Bone marrow (tissue), 2 donors: ENCODE measurements around the gene GPR146.

Experiments used
- DNase-seq, 2 donors: peaks; one replicate each; lab custom pipeline; 2025; lab: John Stamatoyannopoulos, UW

The GPR146 gene

DNA sequence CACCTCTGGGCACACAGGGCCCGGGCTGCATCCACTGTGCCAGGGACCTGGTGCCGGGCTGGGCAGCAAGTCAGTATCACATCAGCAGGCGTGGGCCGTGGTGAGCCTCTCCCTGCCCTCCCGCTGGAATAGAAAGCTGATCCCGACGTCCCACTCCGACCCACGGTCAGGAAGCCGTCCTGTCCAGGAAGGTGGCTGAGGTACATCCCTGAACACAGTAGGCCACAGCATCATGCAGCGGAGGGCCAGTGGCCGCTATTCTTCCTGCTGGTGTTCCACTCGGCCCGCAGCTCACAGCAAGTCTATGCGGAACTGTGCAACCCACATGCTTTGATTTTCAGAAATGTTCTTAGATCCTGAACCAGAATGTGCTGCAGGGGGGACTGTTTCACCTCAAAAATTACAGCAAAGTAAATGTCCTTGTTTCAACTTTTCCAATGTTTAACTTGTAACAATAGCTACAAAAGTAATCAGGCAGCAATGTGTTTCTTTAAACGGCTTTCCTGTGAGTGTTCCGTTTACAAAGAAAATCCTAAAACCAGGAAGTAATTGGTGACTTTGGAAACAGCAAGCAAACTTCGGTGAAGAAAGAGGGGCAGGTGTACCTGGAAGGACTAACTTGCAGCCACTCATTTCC, 676 bp upstream of the GPR146 start:
- no peak for DNase-seq

DNA sequence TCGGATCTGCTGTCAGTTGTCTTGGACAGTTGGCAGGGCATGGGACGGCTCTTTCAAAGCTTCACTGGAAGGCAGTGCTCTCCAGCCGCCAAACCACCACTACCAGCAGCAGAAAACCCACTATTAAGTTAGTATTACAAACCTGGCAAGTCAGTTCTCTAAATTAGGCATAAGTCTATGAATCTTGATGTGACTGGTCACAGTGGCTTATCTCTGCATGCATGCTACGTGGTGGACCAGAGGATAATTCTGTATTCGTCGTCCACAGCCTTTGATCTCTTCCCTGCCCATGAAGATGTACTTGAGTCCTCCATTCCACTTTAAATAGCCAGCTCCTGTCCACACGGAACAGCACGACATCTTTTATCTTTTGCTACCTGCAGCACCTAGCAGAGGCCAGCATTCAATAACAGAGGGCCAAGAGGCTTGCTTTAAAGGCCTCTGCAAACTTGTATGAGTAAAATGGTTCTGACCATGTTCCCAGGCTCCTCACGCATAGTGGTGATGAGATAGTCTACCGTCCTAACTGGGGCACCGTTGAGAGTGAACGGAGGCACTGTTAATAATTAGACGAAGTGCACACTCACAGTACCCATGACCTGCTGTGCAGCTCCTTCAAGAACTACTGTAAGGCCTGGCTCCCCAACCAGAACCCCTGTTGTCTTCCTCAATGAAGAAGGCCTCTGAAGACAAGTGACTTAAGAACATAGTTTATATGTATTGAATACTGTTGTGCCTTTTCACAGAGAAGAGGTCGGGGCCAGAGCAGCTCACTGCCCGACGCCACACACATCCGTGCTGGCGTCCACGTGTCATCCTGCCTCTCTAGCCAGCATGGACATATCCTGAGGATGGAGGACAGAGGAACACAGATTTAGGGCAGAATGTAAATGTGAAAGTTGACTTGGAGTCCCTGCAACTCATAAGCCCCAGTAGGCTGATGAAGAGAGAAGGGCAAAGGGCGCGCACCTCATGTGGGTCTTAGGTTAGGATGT, 1.0 kb downstream of the GPR146 start:
- no peak for DNase-seq

DNA sequence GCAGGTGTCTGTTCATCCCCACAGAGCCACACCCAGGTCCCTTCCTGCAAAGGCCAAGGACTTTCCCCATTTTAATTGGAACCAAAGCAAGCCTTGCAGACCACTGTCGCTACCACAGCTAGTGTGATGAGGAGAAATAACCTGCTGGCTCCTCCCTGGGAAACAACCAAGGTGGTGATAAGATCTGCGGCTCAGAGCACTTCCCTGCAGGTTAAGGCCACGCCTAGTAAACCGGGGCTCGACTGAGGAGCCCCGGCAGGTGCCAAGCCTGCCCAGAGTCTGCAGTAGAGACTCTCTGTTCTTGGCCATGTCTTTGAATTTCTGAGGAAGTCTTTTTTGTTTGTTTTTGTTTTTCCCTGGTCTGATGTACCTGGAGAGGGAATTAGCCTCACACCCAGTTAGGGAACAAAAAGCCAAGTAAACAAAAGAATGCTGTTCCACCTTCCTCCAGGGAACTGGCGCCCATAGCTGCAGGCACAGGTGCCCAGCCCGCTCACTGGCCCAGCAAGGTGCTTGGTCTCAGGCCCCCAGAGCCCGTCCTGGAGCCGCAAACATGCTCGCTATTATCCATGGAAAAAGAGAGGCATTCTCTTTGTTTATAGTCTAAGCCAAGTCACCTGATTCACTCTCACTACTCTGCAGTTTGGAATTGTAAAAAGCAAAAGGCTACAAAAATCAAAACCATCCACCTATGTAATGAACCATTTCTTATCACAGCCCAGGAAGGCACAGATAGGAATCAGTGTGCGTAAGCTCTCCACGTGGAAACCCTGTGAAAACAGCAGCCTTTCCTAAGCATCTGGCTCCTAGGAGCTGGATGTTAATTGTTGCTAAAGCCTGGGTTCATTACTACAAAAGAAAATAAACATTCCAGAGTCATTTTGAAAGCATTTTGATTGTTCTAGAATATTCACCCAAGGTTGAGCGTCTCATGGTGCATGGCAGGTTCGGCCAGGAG, 2.7 kb downstream of the GPR146 start:
- DNase-seq: no peak

DNA sequence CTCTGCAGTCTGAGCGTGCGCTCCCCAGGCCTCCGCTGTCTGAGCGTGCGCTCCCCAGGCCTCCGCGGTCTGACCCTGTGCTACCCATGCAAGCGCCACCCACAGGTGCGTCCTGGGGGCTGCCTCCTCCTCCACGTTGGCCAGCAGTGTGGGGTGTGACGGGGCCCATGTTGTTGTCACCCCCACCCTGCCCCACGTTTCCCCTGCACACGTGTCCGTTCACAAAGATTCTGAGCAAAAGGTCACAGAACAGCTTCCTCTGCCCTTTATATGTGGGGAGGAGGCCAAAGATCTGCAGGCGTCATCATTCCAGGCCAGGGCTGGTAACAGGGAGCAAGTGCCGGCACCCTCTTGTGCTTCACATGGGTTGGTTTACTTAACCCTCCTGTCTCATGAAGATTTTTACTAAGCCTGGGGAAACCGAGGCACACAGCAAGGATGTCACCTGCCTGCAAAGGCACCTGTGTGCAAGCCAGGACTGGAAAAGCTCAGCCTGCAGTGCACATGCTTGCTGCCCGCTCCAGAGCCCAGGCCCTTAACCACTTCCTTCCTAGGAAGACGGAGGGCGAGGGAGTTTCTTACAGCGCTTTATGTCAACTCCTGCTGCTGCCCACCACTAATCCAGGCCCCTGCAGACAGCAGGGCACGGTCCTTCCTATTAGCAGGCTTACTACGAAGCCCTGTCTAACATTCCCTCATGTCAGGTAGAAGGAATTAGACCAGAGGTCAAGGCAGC, 4.8 kb downstream of the GPR146 start:
- no peak for DNase-seq

DNA sequence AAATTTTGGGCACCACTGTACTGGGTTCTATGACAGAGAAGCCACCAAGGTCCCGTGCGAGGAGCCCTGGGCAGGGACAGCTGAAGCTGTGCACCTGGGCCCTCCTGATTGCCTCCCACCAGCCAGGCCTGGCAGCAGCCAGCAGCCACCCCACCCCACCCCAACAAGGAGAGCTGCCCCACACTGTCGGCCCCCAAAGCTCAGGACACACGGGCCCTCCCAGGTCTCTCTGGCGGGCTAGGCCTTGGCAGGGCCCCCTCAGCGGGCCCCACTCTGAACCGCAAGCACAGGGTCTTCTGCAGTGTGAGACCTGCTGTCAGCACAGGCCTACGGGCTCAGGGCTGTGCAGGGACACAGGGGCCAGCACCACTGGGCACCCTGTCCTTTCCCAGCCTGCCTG, 5.5 kb downstream of the GPR146 start:
- no peak for DNase-seq

DNA sequence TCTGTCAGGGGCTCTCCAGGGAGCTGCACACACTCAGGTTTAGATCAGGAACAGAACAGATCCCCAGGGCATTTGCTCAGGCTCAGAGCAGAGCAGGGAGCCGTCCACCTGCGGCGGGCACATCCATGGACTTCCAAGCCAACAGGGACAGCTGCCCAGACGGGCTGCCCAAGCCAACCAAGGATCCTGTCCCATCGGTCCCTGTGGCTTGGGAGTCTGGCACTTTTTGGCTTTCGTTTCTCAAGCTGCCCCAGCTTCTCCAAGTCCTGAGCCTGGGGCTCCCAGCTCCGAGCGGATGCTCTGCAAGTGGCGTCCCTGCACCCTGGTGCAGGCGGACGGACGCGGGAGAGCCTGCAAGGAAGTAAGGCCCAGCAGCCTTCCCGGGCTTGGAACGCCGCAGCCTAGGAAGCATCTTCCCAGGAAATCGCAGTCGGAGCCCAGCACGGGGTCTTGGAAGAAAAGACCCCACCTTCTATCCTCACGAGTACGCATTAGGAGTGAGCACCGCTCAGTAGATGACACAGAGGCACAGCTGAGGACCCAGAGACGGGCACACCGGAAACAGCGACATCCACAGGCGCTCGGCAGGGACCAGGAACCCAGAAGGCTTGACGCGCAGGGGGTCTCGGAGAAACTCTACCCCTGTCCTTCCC, 6.0 kb downstream of the GPR146 start:
- no peak for DNase-seq

DNA sequence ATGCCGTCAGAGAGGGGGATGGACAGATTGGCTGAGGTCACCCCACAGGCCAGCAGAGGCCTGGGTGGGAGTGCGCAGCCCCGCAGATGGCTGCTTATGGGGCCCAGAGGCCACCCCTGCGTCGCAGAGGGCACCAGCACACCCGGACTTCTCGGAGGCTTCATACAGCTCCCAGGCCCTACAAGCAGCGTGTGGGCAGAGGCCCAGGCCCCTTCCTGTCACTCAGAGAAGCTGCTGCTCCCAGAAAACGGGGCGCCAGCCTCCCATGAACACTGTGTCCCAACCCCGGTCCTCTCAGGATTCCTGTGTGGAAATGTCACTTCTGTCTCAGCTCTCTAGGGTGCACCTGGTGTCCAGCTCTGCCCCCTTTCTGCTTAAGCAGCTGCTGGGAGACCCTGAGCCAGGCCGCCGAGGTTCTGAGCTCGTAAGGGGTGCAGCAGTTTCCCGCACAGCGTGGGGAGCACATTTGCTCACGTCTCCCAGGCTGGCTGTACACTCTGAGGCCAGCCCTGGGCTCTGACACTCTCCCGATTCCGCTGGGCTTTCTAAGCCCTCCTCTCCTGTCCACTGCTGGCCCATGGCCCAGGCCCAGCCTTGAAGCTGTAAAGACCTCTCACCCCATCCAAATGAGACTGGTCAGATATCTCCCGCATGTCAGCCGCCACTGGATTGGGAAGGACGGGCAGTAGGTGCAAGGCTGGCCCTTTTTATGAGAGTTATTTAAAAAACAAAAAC, 6.8 kb downstream of the GPR146 start:
- DNase-seq: no peak

DNA sequence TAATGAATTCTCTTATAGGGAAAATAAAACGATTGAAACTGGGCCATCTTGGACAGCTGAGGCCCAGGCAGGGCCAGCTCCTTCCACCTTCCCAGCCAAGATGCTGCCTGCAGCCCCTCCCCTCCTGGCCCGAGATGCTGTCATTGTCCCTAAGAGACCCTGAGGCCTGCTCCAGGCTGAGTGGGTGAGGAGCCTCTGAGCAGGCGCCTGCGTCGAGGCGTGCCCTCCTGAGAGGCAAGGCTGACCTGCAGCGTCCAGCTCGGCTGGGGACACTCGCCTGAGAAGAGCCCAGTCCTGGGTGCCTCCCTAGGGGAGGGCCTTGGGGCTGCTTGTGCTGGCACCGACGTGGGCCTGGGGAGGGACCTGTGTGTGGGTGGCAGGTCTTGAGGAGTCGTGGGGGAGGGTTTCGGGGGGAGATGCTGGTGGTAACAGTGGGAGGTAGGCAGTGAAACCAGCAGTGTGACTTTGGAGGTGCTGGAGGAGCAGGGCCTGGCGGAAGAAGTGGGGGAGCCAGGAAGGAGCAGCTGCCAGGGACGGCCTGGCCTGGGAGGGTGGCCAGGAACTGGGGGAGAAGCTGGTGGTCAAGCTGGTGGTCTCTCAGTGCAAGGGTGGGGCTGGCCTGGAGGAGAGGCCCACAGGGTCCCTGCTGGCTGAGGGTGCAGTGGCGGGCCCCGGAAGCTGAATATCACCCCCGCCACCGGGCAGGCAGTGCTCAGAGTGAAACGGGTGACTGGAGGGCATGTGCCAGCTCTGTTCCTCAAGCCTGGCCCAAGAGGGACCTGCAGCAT, 7.9 kb downstream of the GPR146 start:
- no peak for DNase-seq

DNA sequence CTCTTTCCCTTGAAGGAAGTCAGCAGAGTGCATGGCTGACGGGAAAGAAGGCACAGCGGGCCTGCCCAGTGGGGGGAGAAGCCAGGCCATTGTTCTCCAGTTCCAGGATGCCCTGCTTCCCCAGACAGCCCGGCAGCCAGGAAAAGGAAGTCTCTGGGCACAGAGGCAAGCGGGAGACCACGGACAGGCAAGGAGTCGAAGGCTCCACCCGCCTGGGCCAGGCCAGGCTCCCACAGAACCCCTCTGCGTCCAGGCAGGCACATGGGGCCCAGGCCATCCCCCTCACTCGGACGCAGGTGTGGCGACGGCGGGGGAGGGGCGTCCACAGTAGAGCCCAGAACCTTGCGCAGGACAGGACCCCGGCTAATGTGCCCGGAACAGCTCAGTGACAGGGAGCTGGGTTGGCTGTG, 8.7 kb downstream of the GPR146 start:
- no peak for DNase-seq

DNA sequence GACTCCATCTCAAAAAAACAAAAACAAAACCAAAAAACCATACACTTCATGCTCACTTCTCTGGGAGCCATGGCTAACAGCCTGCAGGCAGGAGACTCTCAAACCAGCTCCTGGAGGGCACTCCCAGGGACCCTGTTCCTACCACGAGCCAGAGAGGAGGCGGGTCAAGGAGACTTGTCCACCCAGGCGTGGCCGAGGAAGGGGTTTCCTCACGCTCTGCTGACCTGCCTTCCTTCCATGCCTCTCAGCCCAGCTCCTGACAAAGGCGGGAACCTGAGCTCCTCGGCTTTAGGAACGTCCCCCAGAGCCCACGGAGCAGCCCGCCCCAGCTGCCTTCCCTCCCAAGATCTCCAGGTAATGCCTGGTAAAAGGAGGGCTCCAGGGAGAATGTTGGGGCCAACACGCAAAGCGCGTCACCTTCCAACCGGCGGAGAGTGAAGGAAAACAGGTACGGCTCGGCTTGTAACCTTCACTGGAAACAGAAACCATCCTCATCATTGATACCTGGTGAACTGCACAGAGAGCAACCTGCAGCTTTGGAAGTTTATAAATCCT, 9.5 kb downstream of the GPR146 start:
- DNase-seq: no peak

DNA sequence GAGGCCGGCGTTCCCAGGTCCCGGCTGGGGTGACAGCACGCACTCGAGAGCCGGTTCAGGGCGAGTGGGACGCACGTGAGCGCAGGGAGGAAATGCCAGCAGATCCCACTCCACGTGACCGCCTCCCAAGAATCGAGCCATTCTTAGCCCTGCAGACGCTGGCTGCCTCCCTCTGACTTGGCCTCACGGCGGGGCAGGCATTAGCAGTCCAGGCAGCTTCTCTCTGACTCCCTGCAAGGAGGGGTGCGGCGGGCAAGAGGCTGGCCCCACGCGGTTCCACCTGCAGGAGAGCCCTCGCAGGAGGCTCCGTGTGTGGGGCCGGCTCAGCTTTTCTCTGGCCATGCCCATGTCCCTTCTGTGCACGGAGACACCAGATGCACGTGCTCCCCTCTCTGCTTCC, 10.1 kb downstream of the GPR146 start:
- DNase-seq: no peak

DNA sequence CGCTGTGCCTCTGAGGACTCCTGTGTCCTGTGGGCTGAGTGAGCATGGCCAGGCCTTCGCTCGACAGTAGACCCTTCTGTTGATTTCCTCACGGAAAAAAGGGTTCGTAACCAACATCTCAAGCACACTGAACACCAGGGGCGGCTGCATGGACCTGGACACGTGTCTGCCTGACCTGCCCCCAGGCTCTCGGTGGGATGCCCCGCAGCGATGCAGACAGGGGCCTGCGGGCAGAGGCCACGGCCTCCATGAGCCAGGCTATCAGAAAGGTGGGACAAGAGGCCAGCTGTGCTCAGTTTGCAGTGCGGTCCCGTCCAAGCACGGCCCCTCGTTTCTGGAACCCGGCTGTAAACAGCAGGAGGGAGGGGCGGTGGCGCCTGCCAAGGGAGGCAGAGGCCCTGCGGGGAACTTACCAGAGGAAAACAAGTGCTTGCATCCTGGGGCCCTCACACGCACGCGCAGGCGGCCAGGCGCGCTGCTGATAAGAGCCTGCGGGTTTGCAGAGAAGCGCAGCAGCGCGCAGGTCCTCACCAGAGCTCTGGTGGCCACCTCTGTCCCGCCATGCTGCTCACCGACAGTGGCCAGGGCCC, 10.6 kb downstream of the GPR146 start:
- DNase-seq: peak in 1 of 2 donors; percentile 51

DNA sequence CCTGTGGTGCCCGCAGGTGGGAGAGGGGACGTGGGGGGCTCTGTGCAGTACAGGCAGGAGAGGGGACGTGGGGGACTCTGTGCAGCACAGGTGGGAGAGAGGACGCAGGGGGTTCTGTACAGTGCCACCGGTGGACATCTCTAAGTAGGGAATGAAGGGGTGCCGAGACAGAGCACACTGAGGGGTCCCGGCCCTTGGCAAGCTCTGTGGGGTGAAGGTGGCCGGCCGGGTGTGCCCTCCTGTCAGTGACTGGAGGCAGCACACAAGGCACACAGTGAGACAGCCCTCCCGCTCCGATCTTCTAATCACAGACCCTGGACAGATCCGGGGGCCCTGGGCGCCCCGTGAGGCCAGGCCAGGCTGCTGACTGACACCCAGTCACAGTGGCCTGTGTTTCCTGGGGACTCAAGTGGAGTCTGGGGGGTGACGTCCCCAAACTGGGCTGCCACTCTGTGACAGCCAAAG, 11.2 kb downstream of the GPR146 start:
- no peak for DNase-seq

DNA sequence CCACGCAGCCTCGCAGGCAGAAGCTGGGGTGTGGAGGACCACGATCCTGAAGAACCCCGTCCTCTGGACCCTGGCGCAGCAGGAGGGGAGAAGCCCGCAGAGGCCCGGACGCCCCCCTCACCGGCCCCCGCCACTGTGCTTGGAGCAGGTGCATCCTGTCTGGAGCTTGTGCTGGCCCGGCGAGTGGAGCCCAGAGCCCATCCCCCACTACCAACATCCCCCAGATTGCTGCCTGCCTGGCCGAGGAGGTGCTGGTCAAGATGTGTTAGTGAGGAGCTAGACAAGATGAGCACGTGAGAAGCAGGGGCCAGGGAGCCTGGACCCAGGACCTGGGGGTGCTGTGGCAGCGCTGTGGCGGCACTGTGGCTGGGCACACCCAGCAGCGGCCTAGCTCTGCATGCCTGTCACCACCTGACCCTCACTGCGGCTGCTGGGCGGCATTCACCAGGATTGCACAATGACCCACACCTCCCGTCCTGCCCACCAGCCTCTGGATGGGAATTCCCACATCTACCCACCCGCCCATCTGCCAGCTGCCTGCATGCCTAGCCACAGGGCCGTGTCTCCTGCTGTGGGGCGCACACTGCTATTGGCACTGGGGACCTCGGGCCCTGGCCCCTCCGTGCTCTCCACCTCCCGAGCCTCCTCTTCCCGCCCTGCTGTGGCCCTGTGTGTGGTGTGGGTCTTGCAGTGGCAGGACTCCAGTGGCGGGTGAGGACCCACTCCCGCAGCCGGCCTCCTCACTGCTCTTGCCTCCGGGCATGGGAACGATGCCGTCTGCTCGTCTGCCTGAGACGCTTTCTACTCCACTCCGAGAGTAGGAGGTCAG, 11.8 kb downstream of the GPR146 start:
- DNase-seq: peak in 1 of 2 donors; percentile 52

DNA sequence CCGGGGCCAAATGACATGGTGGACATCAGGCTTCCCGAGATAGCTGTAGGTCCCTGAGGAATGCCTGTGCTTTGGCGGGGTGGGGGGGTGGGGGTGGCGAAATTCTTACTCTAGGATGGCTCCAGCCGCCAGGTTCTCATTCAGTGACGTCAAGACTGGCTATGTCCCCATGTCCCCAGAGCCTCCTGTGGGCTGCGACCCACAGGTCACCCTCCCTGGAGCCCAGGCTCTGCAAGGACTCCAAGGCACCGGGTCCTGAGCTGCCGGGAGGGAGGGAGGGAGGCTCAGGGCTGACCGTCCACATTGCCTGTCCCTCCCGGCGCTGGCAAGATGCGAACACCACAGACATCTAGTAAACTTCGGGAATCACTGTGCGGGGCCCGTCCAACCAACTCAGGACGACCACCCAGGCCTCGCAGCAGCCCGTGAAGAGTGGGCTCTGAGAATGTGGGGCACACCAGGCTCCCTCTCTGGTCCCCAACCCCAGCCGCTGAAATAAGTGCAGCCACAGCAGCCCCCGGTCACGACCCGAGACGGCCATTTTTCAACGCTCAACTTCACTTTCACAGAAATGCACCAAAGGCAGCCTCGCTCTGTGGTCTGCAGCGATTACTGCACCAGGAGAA, 12.6 kb downstream of the GPR146 start:
- DNase-seq: no peak

DNA sequence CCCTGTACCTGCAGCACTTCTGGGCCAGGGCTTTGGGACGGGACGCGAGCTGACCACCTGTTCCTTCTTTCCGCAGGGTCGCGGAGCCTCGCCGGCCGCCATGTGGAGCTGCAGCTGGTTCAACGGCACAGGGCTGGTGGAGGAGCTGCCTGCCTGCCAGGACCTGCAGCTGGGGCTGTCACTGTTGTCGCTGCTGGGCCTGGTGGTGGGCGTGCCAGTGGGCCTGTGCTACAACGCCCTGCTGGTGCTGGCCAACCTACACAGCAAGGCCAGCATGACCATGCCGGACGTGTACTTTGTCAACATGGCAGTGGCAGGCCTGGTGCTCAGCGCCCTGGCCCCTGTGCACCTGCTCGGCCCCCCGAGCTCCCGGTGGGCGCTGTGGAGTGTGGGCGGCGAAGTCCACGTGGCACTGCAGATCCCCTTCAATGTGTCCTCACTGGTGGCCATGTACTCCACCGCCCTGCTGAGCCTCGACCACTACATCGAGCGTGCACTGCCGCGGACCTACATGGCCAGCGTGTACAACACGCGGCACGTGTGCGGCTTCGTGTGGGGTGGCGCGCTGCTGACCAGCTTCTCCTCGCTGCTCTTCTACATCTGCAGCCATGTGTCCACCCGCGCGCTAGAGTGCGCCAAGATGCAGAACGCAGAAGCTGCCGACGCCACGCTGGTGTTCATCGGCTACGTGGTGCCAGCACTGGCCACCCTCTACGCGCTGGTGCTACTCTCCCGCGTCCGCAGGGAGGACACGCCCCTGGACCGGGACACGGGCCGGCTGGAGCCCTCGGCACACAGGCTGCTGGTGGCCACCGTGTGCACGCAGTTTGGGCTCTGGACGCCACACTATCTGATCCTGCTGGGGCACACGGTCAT, 13.3 kb downstream of the GPR146 start:
- DNase-seq: no peak
